ENCODE results near the gene UBASH3B.
"Not testable (repeated sequence)": the region's sequence is repeated elsewhere in the genome, so short reads cannot be mapped to it uniquely, and the experiment has no call there.

Gene UBASH3B, protein sequence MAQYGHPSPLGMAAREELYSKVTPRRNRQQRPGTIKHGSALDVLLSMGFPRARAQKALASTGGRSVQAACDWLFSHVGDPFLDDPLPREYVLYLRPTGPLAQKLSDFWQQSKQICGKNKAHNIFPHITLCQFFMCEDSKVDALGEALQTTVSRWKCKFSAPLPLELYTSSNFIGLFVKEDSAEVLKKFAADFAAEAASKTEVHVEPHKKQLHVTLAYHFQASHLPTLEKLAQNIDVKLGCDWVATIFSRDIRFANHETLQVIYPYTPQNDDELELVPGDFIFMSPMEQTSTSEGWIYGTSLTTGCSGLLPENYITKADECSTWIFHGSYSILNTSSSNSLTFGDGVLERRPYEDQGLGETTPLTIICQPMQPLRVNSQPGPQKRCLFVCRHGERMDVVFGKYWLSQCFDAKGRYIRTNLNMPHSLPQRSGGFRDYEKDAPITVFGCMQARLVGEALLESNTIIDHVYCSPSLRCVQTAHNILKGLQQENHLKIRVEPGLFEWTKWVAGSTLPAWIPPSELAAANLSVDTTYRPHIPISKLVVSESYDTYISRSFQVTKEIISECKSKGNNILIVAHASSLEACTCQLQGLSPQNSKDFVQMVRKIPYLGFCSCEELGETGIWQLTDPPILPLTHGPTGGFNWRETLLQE

DNA sequence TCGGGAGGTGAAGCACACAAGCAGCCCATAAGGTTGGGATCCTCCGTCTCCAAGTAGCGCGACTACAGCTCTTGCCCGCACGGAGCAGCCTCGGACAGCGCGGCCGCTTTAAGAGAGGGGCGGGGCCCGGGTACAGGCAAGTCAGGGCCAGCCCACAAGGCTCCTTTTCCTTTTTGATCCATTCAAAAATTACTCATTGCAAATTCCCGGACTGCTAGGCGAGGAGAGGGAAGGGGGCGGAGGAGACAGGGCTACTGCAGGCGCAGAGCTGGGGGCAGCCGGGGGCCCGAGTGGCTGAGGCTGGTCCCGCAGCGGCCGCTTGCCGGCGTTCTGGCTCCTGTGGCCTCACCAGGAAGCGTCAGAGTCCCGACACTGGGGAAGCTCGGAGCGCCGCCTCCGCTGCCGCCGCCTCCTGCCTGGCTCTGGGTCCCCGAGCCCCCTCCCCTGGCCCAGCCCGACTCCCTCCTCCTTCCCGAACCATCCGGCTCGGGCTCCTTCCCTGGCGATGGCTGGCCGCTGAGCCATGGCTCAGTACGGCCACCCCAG is at the start of gene UBASH3B:
Gene UBASH3B, plus strand, starts transcription at position 196 of the 546 bp plus-strand sequence. Its CDS starts 328 bp downstream, at position 524.
- peak within 1 kb of the TSS; percentile 81 for H3K9ac ChIP-seq (ENCODE audit: low read length)
- H3K27me3 ChIP-seq (replicated peaks; ENCODE audit: insufficient read depth, low read length) = no peaks in the 10 kb centered on the region
- H3K4me3 ChIP-seq (ENCODE audit: low read length) = peak within 1 kb of the TSS; percentile 97
- peak within 1 kb of the TSS; percentile 98 for H2AFZ ChIP-seq (ENCODE audit: low read length)
- no peaks in the 10 kb centered on the region for H4K20me1 ChIP-seq (ENCODE audit: insufficient read depth, low read length)
- peak within 1 kb of the TSS; percentile 59; the same call in 1 of the 2 replicates for H3K27ac ChIP-seq (ENCODE audit: low read length)
- DNase-seq = peak; percentile 76
- no peaks in the 10 kb centered on the region for H3K4me1 ChIP-seq (ENCODE audit: low read length)
- TF ChIP-seq, protein P1, sequence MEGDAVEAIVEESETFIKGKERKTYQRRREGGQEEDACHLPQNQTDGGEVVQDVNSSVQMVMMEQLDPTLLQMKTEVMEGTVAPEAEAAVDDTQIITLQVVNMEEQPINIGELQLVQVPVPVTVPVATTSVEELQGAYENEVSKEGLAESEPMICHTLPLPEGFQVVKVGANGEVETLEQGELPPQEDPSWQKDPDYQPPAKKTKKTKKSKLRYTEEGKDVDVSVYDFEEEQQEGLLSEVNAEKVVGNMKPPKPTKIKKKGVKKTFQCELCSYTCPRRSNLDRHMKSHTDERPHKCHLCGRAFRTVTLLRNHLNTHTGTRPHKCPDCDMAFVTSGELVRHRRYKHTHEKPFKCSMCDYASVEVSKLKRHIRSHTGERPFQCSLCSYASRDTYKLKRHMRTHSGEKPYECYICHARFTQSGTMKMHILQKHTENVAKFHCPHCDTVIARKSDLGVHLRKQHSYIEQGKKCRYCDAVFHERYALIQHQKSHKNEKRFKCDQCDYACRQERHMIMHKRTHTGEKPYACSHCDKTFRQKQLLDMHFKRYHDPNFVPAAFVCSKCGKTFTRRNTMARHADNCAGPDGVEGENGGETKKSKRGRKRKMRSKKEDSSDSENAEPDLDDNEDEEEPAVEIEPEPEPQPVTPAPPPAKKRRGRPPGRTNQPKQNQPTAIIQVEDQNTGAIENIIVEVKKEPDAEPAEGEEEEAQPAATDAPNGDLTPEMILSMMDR (IDR thresholded peaks at IDR 0.05; ENCODE audit: low read length) = peak; percentile 21
- TF ChIP-seq EZH2 (optimal IDR thresholded peaks at IDR 0.05; ENCODE audit: low read depth, low read length) = no peak
- TF ChIP-seq EZH2phosphoT487 (IDR thresholded peaks at IDR 0.05; ENCODE audit: low read length) = no peak
- H3K9me2 ChIP-seq (replicated peaks; ENCODE audit: insufficient read depth, low read length) = no peaks in the 10 kb centered on the region
- H3K4me2 ChIP-seq (ENCODE audit: low read depth, low read length) = peak within 1 kb of the TSS; percentile 94
- H3K9me3 ChIP-seq (replicated peaks; ENCODE audit: insufficient read depth, low read length) = no peaks in the 10 kb centered on the region
- H3K79me2 ChIP-seq (ENCODE audit: low read length) = 0 out of 2 replicates have a peak, but pooled peaks cover 3% of the 10 kb centered on the region
- no peaks in the 10 kb centered on the region for H3K36me3 ChIP-seq (replicated peaks; ENCODE audit: insufficient read depth, low read length)
- no peaks in the 10 kb centered on the region for H3F3A ChIP-seq (ENCODE audit: insufficient read depth, low read length)

DNA sequence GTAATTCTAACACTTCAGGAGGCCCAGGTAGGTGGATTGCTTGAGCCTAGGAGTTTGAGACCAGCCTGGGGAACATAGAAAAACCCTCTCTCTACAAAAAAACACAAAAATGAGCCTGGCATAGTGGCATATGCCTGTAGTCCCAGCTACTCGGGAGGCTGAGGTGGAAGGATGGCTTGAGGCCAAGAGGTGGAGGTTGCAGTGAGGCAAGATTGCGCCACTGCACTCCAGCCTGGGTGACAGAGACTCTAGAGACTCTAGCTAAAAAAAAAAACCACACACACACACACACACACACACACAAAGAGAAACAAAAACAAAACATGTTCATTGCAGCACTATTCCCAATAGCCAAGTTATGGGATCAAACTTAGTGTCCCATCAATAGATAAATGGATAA is 48.4 kb upstream of the UBASH3B start:
- not testable (repeated sequence) for H2AFZ ChIP-seq (ENCODE audit: low read length); H4K20me1 ChIP-seq (ENCODE audit: insufficient read depth, low read length); H3F3A ChIP-seq (ENCODE audit: insufficient read depth, low read length); H3K9me2 ChIP-seq (replicated peaks; ENCODE audit: insufficient read depth, low read length); H3K79me2 ChIP-seq (ENCODE audit: low read length); H3K27me3 ChIP-seq (replicated peaks; ENCODE audit: insufficient read depth, low read length); H3K4me3 ChIP-seq (ENCODE audit: low read length); H3K4me2 ChIP-seq (ENCODE audit: low read depth, low read length); H3K9me3 ChIP-seq (replicated peaks; ENCODE audit: insufficient read depth, low read length); H3K36me3 ChIP-seq (replicated peaks; ENCODE audit: insufficient read depth, low read length); DNase-seq; H3K27ac ChIP-seq (ENCODE audit: low read length); H3K9ac ChIP-seq (ENCODE audit: low read length); H3K4me1 ChIP-seq (ENCODE audit: low read length)

DNA sequence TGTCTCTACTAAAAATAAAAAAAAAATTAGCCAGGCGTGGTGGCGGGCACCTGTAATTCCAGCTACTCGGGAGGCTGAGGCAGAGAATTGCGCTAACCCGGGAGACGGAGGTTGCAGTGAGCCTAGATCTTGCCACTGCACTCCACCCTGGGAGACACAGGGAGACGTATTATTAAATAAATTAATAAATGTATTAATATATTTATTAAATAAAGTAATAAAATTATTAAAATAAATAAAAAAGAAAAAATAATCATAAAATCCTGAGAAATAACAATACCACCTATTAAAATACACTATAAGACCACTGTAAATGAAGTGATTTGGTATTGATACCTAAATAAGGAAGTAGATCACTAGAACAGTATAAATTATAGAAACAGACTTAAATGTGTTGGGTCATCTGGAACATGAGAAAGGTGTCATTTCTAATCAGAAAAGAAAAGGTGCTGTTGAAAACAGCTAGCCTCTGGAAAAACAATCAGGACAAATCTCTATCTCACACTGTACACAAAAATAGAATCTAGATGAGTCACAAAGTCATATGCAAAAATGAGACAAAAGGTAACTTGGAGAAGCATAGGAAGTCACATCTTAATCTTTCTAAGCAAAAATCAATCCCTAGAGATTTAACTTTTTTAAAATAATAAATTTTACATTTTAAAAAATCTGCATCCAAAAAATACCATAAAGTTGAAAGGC is 43.2 kb upstream of the UBASH3B start:
- Histone ChIP-seq H3K9me3 (replicated peaks; ENCODE audit: insufficient read depth, low read length) (no peaks in the 10 kb centered on the region), H3K9ac (ENCODE audit: low read length) (no peak overlapping the region), H3K27ac (ENCODE audit: low read length) (no peak overlapping the region), H3K27me3 (replicated peaks; ENCODE audit: insufficient read depth, low read length) (no peaks in the 10 kb centered on the region), H3K4me2 (ENCODE audit: low read depth, low read length) (no peak overlapping the region), H3K4me1 (ENCODE audit: low read length) (no peaks in the 10 kb centered on the region), H3K9me2 (replicated peaks; ENCODE audit: insufficient read depth, low read length) (no peaks in the 10 kb centered on the region), H3F3A (ENCODE audit: insufficient read depth, low read length) (no peaks in the 10 kb centered on the region), H3K4me3 (ENCODE audit: low read length) (no peak overlapping the region), H2AFZ (ENCODE audit: low read length) (no peak overlapping the region), H3K79me2 (ENCODE audit: low read length) (no peaks in the 10 kb centered on the region), H4K20me1 (ENCODE audit: insufficient read depth, low read length) (no peaks in the 10 kb centered on the region), H3K36me3 (replicated peaks; ENCODE audit: insufficient read depth, low read length) (no peaks in the 10 kb centered on the region)
- DNase-seq = no peak
- TF ChIP-seq EZH2phosphoT487 (IDR thresholded peaks at IDR 0.05; ENCODE audit: low read length) (no peak), EZH2 (optimal IDR thresholded peaks at IDR 0.05; ENCODE audit: low read depth, low read length) (no peak)
- TF ChIP-seq, protein P1 (IDR thresholded peaks at IDR 0.05; ENCODE audit: low read length) = no peak

Data from MM.1S (cell line).